GM18511 (cell line): Measurements from ENCODE around the gene ABHD18.
"Not testable (repeated sequence)": the region's sequence is repeated elsewhere in the genome, so short reads cannot be mapped to it uniquely, and the experiment has no call there.

Experiments used
- ATAC-seq: cut with Tn5 transposase; IDR thresholded peaks from one replicate; pipeline ENCODE4 v1.9.1; 2021; ENCODE audit warnings: mild to moderate bottlenecking, moderate library complexity; ENCODE audit not compliant: unreplicated experiment

ABHD18 gene

GRCh38 chr4:127965062-127965802 lies at the start of gene ABHD18, which contains the start of gene MFSD8:
Gene ABHD18 (plus strand): TSS chr4:127965406. CDS start chr4:127982956, 17,550 bp downstream.
Gene MFSD8 (minus strand): TSS chr4:127965173. CDS start chr4:127965133, 40 bp downstream.
- ATAC-seq = peak; percentile 95

- no peak for ATAC-seq
Observed at GRCh38 chr4:127916512-127916911, 48.7 kb upstream of the ABHD18 start.

GRCh38 chr4:127917151-127917550 lies 48.1 kb upstream of the ABHD18 start:
- no peak for ATAC-seq

DNA sequence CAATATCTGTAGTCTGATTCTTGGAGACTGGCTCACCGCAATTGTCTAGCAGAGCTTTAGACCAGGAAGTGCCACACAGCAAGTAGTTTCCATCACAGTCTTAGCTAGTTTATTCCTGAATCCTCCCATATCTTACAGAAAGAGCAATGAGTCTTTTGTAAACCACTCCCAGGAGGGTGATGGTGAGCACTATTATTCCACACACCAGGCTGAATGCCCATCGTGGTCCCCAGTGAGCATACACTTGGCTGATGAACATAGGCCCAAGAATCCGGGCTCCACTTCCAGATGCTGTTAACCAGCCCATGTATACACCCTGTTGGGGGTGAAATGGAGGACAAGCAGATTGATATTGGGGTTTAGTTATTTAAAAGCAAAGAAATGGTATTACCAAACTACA lies 44.7 kb upstream of the ABHD18 start:
- ATAC-seq = no peak

GRCh38 chr4:127922226-127922625 lies 43.0 kb upstream of the ABHD18 start:
- no peak for ATAC-seq

GRCh38 chr4:127925720-127926119 lies 39.5 kb upstream of the ABHD18 start:
- ATAC-seq = not testable (repeated sequence)

GRCh38 chr4:127930175-127930574 lies 35.0 kb upstream of the ABHD18 start:
- no peak for ATAC-seq

GRCh38 chr4:127931836-127932235 lies 33.4 kb upstream of the ABHD18 start:
- not testable (repeated sequence) for ATAC-seq

- ATAC-seq = no peak
Observed at GRCh38 chr4:127936974-127937373, 28.2 kb upstream of the ABHD18 start.

DNA sequence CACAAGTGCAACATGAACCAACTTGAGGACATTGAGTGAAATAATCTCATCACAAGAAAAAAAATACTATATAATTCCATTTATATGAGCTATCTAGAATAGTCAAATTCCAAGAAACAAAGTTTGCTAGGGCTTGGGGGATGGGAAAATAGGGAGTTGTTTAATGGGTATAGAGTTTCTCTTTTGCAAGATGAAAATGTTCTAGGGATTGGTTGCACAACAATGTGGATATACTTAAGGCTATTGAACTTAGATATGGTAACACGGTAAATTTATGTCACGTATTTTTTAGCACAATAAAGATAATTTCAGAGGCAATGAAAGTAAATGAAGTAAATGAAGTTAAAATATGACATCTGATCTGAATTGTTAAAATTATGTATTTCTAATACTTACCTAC lies 8.1 kb upstream of the ABHD18 start:
- ATAC-seq = no peak

DNA sequence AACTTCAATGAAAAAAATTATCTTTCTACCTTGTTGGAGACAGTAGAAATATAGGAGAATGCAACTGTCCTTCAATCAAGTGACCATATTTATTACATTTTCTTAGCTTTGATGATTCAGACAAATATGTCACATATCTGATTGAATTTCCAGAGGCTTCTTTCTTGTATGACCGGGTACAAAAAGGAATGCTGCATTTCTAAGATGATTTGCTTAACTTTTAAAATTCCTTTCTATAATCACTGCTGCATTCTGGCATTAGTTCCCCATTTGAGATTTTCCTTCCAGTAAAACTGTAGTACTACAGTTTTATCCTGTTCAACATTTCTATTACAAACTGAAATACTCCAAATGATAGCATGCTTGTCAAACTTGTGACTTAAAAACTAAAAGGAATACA lies 5.4 kb upstream of the ABHD18 start:
- no peak for ATAC-seq

DNA sequence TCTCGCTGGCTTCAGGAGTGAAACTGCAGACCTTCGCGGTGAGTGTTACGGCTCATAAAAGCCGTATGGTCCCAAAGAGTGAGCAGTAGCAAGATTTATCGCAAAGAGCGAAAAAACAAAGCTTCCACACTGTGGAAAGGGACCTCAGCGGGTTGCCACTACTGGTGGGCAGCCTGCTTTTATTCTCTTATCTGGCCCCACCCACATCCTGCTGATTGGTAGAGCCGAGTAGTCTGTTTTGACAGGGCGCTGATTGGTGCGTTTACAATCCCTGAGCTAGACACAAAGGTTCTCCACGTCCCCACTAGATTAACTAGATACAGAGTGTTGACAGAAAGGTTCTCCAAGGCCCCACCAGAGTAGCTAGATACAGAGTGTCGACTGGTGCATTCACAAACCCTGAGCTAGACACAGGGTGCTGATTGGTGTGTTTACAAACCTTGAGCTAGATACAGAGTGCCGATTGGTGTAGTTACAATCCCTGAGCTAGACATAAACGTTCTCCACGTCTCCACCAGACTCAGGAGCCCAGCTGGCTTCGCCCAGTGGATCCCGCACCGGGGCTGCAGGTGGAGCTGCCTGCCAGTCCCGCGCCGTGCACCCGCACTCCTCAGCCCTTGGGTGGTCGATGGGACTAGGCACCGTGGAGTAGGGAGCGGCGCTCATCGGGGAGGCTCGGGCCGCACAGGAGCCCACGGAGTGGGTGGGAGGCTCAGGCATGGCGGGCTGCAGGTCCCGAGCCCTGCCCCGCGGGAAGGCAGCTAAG lies 1.4 kb upstream of the ABHD18 start:
- ATAC-seq = not testable (repeated sequence)

DNA sequence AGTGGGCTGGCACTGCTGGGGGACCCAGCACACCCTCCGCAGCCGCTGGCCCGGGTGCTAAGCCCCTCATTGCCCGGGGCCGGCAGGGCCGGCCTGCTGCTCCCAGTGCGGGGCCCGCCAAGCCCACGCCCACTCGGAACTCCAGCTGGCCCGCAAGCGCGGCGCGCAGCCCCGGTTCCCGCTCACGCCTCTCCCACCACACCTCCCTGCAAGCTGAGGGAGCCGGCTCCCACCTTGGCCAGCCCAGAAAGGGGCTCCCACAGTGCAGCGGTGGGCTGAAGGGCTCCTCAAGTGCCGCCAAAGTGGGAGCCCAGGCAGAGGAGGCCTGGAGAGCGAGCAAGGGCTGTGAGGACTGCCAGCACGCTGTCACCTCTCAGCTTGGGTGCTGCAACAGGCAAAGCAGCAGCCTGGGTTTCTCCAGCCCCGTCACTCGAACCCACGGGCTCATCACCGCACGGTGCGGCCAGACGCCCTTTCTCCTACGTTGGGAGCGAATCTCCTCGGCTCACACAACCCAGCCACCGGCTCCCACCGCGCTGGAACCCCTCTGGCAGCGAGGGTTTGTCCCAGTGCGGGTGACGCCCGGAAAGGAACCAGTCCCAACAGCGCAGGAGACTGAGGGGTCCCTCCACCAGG lies 662 bp upstream of the ABHD18 start:
- peak; percentile 22 for ATAC-seq

GRCh38 chr4:127965803-127966175 lies 583 bp downstream of the ABHD18 start:
- ATAC-seq = peak; percentile 40

- no peak for ATAC-seq
Observed at GRCh38 chr4:127967141-127967775, 2.1 kb downstream of the ABHD18 start.

DNA sequence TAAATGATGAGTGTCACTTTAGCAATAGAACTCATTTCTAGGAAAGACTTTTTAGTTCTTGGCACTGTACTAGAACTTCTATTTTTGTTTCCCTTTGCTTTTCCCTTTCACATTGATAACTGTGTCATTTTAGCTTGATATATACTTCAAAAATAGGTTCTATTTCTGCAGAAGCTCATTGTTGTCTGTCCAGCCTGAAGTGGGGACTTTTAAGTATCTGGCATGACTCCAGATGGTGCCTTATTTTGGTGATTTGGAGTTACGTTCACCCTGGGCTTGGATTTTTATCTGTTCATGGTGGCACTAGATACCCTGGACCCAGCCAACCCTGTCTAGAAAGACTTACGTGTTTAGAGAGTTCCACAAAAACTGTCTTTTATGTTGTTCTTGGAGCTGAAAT lies 3.4 kb downstream of the ABHD18 start:
- no peak for ATAC-seq

DNA sequence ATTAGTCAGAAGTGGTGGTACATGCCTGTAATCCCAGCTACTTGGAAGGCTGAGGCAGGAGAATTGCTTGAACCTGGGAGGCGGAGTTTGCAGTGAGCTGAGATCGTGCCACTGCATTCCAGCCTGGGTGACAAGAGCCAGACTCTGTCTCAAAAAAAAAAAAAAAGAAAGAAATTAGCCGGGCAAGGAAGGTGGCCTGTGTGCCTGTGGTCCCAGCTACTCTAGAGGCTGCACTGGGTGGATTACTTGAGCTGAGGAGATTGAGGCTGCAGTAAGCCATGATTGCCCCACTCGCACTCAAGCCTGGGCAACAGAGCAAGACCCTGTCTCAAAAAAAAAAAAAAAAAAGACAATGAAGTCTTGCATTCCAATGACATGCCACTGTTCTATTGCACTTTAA lies 5.7 kb downstream of the ABHD18 start:
- not testable (repeated sequence) for ATAC-seq

- ATAC-seq = no peak
Observed at GRCh38 chr4:127975121-127975770, 10.0 kb downstream of the ABHD18 start.

DNA sequence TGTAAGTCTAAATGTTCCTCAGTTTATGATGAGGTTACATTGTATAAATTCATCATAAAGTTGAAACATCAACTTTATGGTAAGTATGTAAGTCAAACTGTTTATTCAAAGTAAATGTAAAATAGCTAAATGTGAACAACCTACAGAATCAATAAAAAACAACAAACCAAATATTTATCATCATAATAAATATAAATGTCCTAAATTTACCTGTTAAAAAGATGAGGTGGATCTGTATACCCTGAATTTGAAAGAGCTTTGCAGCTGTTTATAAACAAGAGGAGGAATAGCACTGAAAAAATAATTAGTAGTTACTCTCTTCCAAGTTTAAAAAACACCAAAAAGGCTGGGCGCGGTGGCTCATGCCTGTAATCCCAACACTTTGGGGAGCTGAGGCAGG lies 13.7 kb downstream of the ABHD18 start:
- ATAC-seq = no peak

GRCh38 chr4:127982445-127982844 lies 17.2 kb downstream of the ABHD18 start:
- ATAC-seq = no peak

GRCh38 chr4:127985989-127986388 lies 20.8 kb downstream of the ABHD18 start:
- no peak for ATAC-seq
